CD4-positive, alpha-beta T cell (primary cell): ENCODE data around the gene ZMYND10. TPM values are rescaled to one million over a fixed set of nuclear protein-coding genes. Genes with fewer than 3 reads are reported as not detected.

Source experiments
- ATAC-seq: fragments of 200-7000 bp; cut with Tn5 transposase; one replicate; pipeline ENCODE4 v1.10.0; 2022; ENCODE audit warnings: mild to moderate bottlenecking; ENCODE audit not compliant: poor library complexity
- CTCF ChIA-PET: fragments of 350-600 bp; sonication (Branson Sonifier 250); formaldehyde crosslinking; loops from one replicate; lab custom pipeline; 2021; ENCODE audit warnings: antibody characterized with exemption, inconsistent platforms; lab: Charles Lee
- POLR2A ChIA-PET: fragments of 350-600 bp; sonication (Branson Sonifier 250); formaldehyde crosslinking; loops from one replicate; lab custom pipeline; 2021; ENCODE audit warnings: antibody characterized with exemption, inconsistent platforms; lab: Charles Lee
- DNase-seq, 14 experiments: peaks; one replicate each; pipeline ENCODE4 v3.0.0-alpha.2; 2013 to 2020; ENCODE audit warnings: mixed read lengths in 2 of 14
- H3K27ac ChIP-seq, 2 donors: one replicate each; pipeline versions ENCODE4 v1.5.1 to v1.7.0; 2013; ENCODE audit warnings: low read length in 2 of 2, low read depth in 1 of 2, mild to moderate bottlenecking in 1 of 2
- H3K27me3 ChIP-seq, 2 experiments: 1 replicate in 1 of 2; 2 replicates in 1 of 2; pipeline versions ENCODE4 v1.6.1 to v1.7.0; 2013; ENCODE audit warnings: low read length in 2 of 2, control low read depth in 1 of 2, mild to moderate bottlenecking in 1 of 2, moderate library complexity in 1 of 2; ENCODE audit not compliant: insufficient read depth in 2 of 2, control insufficient read depth in 1 of 2
- H3K36me3 ChIP-seq: one replicate; pipeline ENCODE4 v1.6.1; 2013; ENCODE audit warnings: low read length, control low read depth; ENCODE audit not compliant: insufficient read depth
- H3K4me1 ChIP-seq: one replicate; pipeline ENCODE4 v1.6.1; 2013; ENCODE audit warnings: low read length, control low read depth; ENCODE audit not compliant: insufficient read depth
- H3K4me3 ChIP-seq: one replicate; pipeline ENCODE4 v1.5.1; 2013; ENCODE audit warnings: mild to moderate bottlenecking, low read length, moderate library complexity
- H3K9me3 ChIP-seq, 2 experiments: 1 replicate in 1 of 2; 2 replicates in 1 of 2; pipeline versions ENCODE4 v1.6.1 to v1.7.0; 2013; ENCODE audit warnings: low read length in 2 of 2, mild to moderate bottlenecking in 2 of 2, control low read depth in 1 of 2, moderate library complexity in 1 of 2; ENCODE audit not compliant: control insufficient read depth in 1 of 2, insufficient read depth in 1 of 2
- H3K27ac Mint-ChIP-seq: one replicate; pipeline ENCODE4 v1.8.0; 2020; ENCODE audit warnings: mixed read lengths
- H3K27me3 Mint-ChIP-seq: one replicate; pipeline ENCODE4 v1.8.0; 2021; ENCODE audit warnings: mixed read lengths
- H3K36me3 Mint-ChIP-seq: one replicate; pipeline ENCODE4 v1.8.0; 2021; ENCODE audit warnings: low read depth, mixed read lengths
- H3K4me1 Mint-ChIP-seq: one replicate; pipeline ENCODE4 v1.8.0; 2021; ENCODE audit warnings: low read depth, mixed read lengths
- H3K4me3 Mint-ChIP-seq: one replicate; pipeline ENCODE4 v1.8.0; 2020; ENCODE audit warnings: mild to moderate bottlenecking, mixed read lengths
- H3K9me3 Mint-ChIP-seq: one replicate; pipeline ENCODE4 v1.8.0; 2020; ENCODE audit warnings: mixed read lengths
- intact Hi-C, 2 experiments: fragments of 100-400 bp; cut with DNase I in 1 of 2; cut with micrococcal nuclease in 1 of 2; formaldehyde crosslinking; loops; one replicate each; pipeline versions ENCODE4 v1.15.1 to v1.9.0; 2023 to 2025; cut with DNase I, micrococcal nuclease
- polyA plus RNA-seq, 2 donors: library from polyadenylated mRNA; unstranded; fragments of 120-200 nt; gene quantifications; one replicate each; pipeline ENCODE4 v1.2.1, GENCODE V29; 2013
- total RNA-seq, 174 experiments: library from RNA in 2 of 174; stranded (reverse) in 2 of 174; gene quantifications; one replicate each; pipeline ENCODE4 v1.2.3 and lab custom pipeline; 2021 to 2026
- TF ChIP-seq, protein P1 (sequence below): fragments of 200-600 bp; IDR thresholded peaks from one replicate; pipeline ENCODE4 v1.8.0; 2022; ENCODE audit warnings: antibody characterized with exemption, mild to moderate bottlenecking

ZMYND10 gene
- 1 to 10 TPM; 1.7 to 1.8 TPM for total RNA-seq
- 0.94 TPM for polyA plus RNA-seq (2013, experiment 1 of 2)
- 1.6 TPM for polyA plus RNA-seq (2013, experiment 2 of 2)
- total RNA-seq (lab: John Stamatoyannopoulos, UW) = 0 to 3.7 (median 1.0) reads per million in 172 experiments

DNA sequence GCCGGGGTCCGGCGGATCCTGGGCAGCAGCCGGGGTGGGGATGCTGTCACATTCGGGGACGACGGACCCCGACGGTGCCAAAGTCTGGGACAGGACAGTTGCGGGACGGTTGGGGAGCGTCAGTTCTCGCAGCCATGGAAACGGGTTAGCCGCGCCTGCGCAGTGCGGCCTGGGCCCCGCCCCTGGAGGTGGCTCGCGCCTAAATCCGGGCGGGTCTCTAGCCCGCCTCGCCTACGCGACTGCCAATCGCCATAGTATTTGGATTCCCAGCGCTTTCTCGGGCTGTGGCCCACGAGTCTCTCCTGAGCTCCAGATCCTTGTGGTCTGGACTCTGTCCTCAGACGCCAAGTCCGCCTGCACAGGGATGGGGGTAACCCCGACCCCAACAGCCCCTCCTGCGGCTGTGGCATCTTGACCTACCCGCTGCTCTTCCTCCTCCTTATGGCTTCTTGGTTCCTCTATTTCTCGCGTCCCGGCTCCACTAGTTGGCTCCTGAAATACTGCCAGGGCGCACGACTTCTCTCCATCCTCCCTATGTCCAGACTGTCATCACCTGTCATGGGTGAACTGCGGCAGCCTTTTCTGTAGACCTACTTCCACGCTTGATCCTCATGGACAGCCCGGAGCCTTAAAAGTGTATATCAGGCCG is at the start of gene ZMYND10:
ZMYND10 (minus strand) TSS at position 147 of the 649 bp plus-strand sequence. CDS start 153 bp downstream, outside the sequence.
- Histone ChIP-seq H3K27ac (no peak within 1 kb of the TSS), H3K27me3 (no peaks in the 10 kb centered on the region), H3K36me3 (peaks cover 18% of the 10 kb centered on the region), H3K4me1 (peaks cover 73% of the 10 kb centered on the region), H3K9me3 (no peaks in the 10 kb centered on the region), H3K4me3 (peak within 1 kb of the TSS; percentile 39)
- H3K27ac Mint-ChIP-seq = no peak within 1 kb of the TSS
- peak; percentile 59 to 89 (median 72) for DNase-seq
- peak within 1 kb of the TSS; percentile 77 for H3K4me3 Mint-ChIP-seq
- TF ChIP-seq, protein P1, sequence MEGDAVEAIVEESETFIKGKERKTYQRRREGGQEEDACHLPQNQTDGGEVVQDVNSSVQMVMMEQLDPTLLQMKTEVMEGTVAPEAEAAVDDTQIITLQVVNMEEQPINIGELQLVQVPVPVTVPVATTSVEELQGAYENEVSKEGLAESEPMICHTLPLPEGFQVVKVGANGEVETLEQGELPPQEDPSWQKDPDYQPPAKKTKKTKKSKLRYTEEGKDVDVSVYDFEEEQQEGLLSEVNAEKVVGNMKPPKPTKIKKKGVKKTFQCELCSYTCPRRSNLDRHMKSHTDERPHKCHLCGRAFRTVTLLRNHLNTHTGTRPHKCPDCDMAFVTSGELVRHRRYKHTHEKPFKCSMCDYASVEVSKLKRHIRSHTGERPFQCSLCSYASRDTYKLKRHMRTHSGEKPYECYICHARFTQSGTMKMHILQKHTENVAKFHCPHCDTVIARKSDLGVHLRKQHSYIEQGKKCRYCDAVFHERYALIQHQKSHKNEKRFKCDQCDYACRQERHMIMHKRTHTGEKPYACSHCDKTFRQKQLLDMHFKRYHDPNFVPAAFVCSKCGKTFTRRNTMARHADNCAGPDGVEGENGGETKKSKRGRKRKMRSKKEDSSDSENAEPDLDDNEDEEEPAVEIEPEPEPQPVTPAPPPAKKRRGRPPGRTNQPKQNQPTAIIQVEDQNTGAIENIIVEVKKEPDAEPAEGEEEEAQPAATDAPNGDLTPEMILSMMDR = no peak
- H3K36me3 Mint-ChIP-seq = peaks cover 26% of the 10 kb centered on the region
- no peaks in the 10 kb centered on the region for H3K27me3 Mint-ChIP-seq
- CTCF ChIA-PET = interaction anchor here (1.0 kb wide), 1 partner anchor 10 kb away, joined by 4 read pairs; no protein-coding TSS in a partner anchor
- POLR2A ChIA-PET = interaction anchor here (0.9 to 2.2 kb wide), 2 partner anchors 9 to 46 kb away, joined by 3 to 21 read pairs; partner anchors contain the start of genes HYAL3 and NAA80
- intact Hi-C loops = loop anchor here (5.0 kb wide), 1 partner anchor 267 kb away; the partner anchor contains the start of gene CISH (in 2 of the 2)
- no peaks in the 10 kb centered on the region for H3K9me3 Mint-ChIP-seq
- H3K4me1 Mint-ChIP-seq = peaks cover 60% of the 10 kb centered on the region
- ATAC-seq = peak; percentile 26

DNA sequence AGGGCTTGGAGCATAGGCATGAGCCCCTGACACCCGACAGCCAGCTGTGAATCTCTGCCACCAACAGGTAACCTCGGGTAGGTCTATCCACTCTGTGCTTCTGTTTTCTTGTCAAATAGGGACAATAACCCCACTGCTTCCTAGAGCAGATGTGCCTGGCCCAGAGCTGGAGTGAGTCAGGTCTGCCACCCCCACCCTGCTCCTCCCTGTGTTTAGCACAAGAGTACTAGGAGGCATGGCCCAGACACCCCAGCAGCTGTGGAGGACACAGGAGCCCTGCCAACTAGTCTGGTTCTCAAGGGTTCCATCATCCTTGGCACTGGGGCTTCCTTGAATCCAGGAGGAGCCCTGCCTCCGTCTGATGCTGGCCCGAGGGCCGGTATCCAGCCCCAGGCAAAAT is 47.5 kb upstream of the ZMYND10 start:
- H3K27me3 ChIP-seq = no peaks in the 10 kb centered on the region
- Mint-ChIP-seq H3K4me3 (no peak overlapping the region), H3K36me3 (no peaks in the 10 kb centered on the region), H3K27me3 (no peaks in the 10 kb centered on the region), H3K27ac (no peak overlapping the region), H3K9me3 (no peaks in the 10 kb centered on the region), H3K4me1 (no peaks in the 10 kb centered on the region)
- H3K9me3 ChIP-seq = no peaks in the 10 kb centered on the region
- H3K27ac ChIP-seq = no peak overlapping the region
- TF ChIP-seq, protein P1 = no peak
- CTCF ChIA-PET = no interaction called here
- no peak overlapping the region for H3K4me3 ChIP-seq
- DNase-seq (no peak), ATAC-seq (no peak)
- no peaks in the 10 kb centered on the region for H3K36me3 ChIP-seq
- no peaks in the 10 kb centered on the region for H3K4me1 ChIP-seq
- POLR2A ChIA-PET = no interaction called here
- intact Hi-C loops = loop anchor here in 1 of 2 experiments (10.0 kb wide), 1 partner anchor 228 kb away; no protein-coding TSS in a partner anchor

DNA sequence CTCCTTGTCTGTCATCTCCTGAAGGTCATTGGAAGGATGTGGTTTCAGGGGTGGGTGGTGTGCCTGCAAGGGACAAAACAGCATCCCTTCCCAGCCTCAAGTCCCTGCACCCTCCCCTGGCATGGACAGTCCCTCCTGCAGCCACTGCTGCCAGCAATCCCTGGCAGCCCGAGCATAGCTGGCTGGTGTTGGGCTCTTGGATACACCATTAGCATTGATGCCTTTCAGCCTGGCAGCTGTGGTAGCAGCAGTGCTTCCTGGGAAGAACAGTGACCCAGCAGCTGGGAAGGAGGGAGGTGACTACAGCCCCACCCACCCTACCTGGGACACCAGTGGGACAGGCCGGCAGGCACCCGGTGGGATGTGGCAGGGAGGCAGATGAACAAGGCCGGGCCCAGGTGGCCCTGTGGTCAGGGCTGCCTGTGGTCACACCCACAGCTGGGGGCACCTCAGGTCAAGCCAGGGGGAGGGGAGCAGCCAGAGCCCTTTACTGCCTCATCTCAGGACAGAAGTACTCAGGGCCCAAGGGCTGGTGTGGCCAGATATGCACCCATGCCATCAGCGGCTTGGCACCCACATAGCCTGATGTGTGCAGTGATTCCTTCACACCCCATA is 46.7 kb upstream of the ZMYND10 start:
- H3K4me3 Mint-ChIP-seq = no peak overlapping the region
- CTCF ChIA-PET = no interaction called here
- no peaks in the 10 kb centered on the region for H3K36me3 Mint-ChIP-seq
- DNase-seq (no peak), ATAC-seq (no peak)
- Histone ChIP-seq H3K4me1 (no peaks in the 10 kb centered on the region), H3K27me3 (no peaks in the 10 kb centered on the region), H3K9me3 (no peaks in the 10 kb centered on the region), H3K4me3 (no peak overlapping the region), H3K27ac (no peak overlapping the region), H3K36me3 (no peaks in the 10 kb centered on the region)
- intact Hi-C loops = loop anchor here in 1 of 2 experiments (10.0 kb wide), 1 partner anchor 227 kb away; no protein-coding TSS in a partner anchor
- no peak overlapping the region for H3K27ac Mint-ChIP-seq
- TF ChIP-seq, protein P1 = no peak
- H3K4me1 Mint-ChIP-seq = no peaks in the 10 kb centered on the region
- no peaks in the 10 kb centered on the region for H3K27me3 Mint-ChIP-seq
- no peaks in the 10 kb centered on the region for H3K9me3 Mint-ChIP-seq
- POLR2A ChIA-PET = no interaction called here
